SU-DHL-6 (cell line): ENCODE results near the gene WDR5.

Source experiments
- H2AFZ ChIP-seq: fragments of 200-600 bp; sonication (generic); 2 replicates; pipeline ENCODE4 v1.6.1; 2014; ENCODE audit warnings: low read depth, mild to moderate bottlenecking, moderate library complexity, mixed read lengths, antibody characterized with exemption, low read length; ENCODE audit not compliant: severe bottlenecking
- H3F3A ChIP-seq: fragments of 200-600 bp; shearing (Covaris generic); 2 replicates; pipeline ENCODE4 v1.6.0; 2016; ENCODE audit warnings: antibody characterized with exemption, mild to moderate bottlenecking; ENCODE audit not compliant: insufficient read depth
- H3K27ac ChIP-seq: fragments of 200-600 bp; sonication (generic); 2 replicates; pipeline ENCODE4 v1.5.1; 2016; ENCODE audit warnings: low read depth, mild to moderate bottlenecking, low read length, moderate library complexity, mixed read lengths
- H3K27me3 ChIP-seq: fragments of 200-600 bp; sonication (generic), shearing (Covaris generic); 2 replicates; pipeline ENCODE4 v1.6.0; 2014; ENCODE audit warnings: mild to moderate bottlenecking, low read length
- H3K36me3 ChIP-seq: fragments of 200-600 bp; sonication (generic); 2 replicates; pipeline ENCODE4 v1.6.1; 2014; ENCODE audit warnings: mild to moderate bottlenecking, low read length, mixed read lengths
- H3K4me2 ChIP-seq: fragments of 300-600, 200-600 bp; shearing (Covaris generic), sonication (generic); 2 replicates; pipeline ENCODE4 v1.6.0; 2014; ENCODE audit warnings: low read length, low read depth, mild to moderate bottlenecking; ENCODE audit not compliant: poor library complexity, severe bottlenecking
- H3K4me3 ChIP-seq: fragments of 200-600 bp; sonication (generic); 2 replicates; pipeline ENCODE4 v1.5.1; 2014; ENCODE audit warnings: antibody characterized with exemption, low read length, mild to moderate bottlenecking, mixed read lengths; ENCODE audit not compliant: insufficient read depth, poor library complexity, severe bottlenecking
- H3K79me2 ChIP-seq: fragments of 200-600 bp; sonication (generic); 2 replicates; pipeline ENCODE4 v1.6.1; 2014; ENCODE audit warnings: mild to moderate bottlenecking, low read length, moderate library complexity; ENCODE audit not compliant: insufficient read depth
- H3K9ac ChIP-seq: fragments of 200-600 bp; sonication (generic); 2 replicates; pipeline ENCODE4 v1.7.0; 2014; ENCODE audit warnings: mild to moderate bottlenecking, low read length
- H3K9me2 ChIP-seq: fragments of 200-600 bp; sonication (generic); replicated peaks from 2 replicates; pipeline ENCODE4 v1.6.1; 2014; ENCODE audit warnings: low read length; ENCODE audit not compliant: insufficient read depth
- H3K9me3 ChIP-seq: fragments of 200-600 bp; sonication (generic); 2 replicates; pipeline ENCODE4 v1.6.1; 2014; ENCODE audit warnings: low read length, mixed read lengths; ENCODE audit not compliant: insufficient read depth
- H4K20me1 ChIP-seq: fragments of 200-600 bp; sonication (generic); 2 replicates; pipeline ENCODE4 v1.6.1; 2014; ENCODE audit warnings: low read depth, mild to moderate bottlenecking, antibody characterized with exemption, low read length, moderate library complexity, mixed read lengths
- EZH2phosphoT487 ChIP-seq: fragments of 200-600 bp; sonication (generic), shearing (Covaris generic); conservative IDR thresholded peaks from 2 replicates; pipeline ENCODE4 v1.6.1; 2018; ENCODE audit warnings: mild to moderate bottlenecking, antibody characterized with exemption, low read length, moderate library complexity, mixed read lengths
- TF ChIP-seq, protein P1 (sequence below): fragments of 200-600 bp; sonication (generic); IDR thresholded peaks from one replicate; pipeline ENCODE4 v1.5.1; 2017; ENCODE audit warnings: antibody characterized with exemption, mild to moderate bottlenecking, low read length, moderate library complexity; ENCODE audit not compliant: insufficient read depth, poor library complexity, severe bottlenecking

WDR5 gene

DNA sequence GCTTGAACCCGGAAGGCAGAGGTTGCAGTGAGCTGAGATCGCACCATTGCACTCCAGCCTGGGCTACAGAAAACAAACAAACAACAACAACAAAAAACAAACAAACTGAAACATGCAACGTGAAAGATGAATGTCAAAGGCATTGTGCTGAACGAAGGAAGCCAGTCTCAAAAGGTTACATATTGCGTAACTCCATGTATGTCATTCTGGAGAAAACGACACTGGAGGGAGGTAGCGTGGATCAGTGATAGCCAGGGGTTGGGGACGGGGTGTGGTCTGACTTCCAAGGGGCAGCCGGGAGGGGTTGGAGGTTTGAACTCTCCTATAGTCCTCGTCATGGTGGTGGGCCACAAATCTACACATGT is 12.1 kb upstream of the WDR5 start:
- no peak overlapping the region for H3K27ac ChIP-seq
- no peak overlapping the region for H3K9ac ChIP-seq
- no peaks in the 10 kb centered on the region for H3K36me3 ChIP-seq
- H3K27me3 ChIP-seq = no peaks in the 10 kb centered on the region
- no peaks in the 10 kb centered on the region for H4K20me1 ChIP-seq
- no peaks in the 10 kb centered on the region for H3F3A ChIP-seq
- no peaks in the 10 kb centered on the region for H3K79me2 ChIP-seq
- TF ChIP-seq EZH2phosphoT487 = no peak
- TF ChIP-seq, protein P1, sequence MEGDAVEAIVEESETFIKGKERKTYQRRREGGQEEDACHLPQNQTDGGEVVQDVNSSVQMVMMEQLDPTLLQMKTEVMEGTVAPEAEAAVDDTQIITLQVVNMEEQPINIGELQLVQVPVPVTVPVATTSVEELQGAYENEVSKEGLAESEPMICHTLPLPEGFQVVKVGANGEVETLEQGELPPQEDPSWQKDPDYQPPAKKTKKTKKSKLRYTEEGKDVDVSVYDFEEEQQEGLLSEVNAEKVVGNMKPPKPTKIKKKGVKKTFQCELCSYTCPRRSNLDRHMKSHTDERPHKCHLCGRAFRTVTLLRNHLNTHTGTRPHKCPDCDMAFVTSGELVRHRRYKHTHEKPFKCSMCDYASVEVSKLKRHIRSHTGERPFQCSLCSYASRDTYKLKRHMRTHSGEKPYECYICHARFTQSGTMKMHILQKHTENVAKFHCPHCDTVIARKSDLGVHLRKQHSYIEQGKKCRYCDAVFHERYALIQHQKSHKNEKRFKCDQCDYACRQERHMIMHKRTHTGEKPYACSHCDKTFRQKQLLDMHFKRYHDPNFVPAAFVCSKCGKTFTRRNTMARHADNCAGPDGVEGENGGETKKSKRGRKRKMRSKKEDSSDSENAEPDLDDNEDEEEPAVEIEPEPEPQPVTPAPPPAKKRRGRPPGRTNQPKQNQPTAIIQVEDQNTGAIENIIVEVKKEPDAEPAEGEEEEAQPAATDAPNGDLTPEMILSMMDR = no peak
- H3K4me2 ChIP-seq = no peak overlapping the region
- H3K4me3 ChIP-seq = no peak overlapping the region
- no peaks in the 10 kb centered on the region for H3K9me3 ChIP-seq
- H3K9me2 ChIP-seq = no peaks in the 10 kb centered on the region
- no peak overlapping the region for H2AFZ ChIP-seq

DNA sequence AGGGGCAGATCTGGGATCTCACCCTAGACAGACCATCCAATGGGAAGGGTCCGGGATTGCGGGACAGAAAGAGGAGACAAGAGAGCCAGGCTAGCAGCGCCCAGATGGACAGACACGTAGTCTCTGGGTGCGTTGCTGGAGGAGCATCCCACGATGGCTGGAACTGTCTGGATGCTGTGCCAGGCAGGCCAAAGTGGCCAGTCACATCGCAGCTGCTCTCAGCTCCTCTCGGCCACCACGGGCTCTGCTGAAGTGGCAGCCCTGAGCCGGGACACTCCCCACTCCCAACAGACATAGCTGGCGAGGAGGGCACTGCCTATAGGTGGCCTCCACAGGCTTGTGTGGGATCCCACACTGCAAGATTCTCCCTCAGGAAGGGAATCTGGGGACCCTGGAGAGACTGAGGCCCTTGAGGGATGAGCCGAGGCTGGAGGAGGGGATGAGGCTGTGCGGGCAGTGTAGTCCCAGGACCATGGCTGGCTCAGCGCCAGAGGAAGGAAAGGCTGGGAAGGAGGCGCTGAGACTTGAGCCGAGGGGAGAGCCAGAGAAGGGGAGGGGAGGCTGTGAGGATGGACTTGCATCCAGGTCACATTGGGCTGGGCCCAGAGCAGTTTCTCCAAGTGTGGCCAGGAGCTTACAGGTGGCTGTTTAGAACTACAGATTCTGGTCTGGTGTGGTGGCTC is 10.3 kb upstream of the WDR5 start:
- no peaks in the 10 kb centered on the region for H3F3A ChIP-seq

DNA sequence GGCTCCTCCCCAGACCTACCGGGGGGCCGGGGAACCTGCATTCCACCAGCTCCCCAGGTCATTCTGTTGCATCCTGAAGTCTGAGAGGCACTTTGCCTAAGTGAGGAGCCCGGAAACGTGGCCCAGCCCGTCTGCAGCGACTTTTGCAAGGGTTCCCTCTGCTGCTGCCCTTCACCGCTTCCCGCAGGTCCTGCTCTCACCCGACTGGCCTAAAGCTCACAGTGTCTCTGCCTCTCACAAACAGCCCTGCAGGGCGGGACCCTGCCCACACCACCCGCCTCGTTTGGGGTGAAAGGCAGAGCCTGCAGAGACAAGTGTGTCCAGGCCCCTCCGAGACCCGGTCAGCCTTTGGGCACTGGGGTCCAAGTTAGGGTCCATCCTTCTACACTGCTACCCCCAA is 9.5 kb upstream of the WDR5 start:
- Histone ChIP-seq H3K4me2 (no peak overlapping the region), H3K27ac (no peak overlapping the region), H2AFZ (no peak overlapping the region), H3K9me3 (no peaks in the 10 kb centered on the region), H3F3A (no peaks in the 10 kb centered on the region), H3K27me3 (no peaks in the 10 kb centered on the region), H3K9me2 (no peaks in the 10 kb centered on the region), H3K9ac (no peak overlapping the region), H3K36me3 (no peaks in the 10 kb centered on the region), H3K4me3 (no peak overlapping the region), H4K20me1 (no peaks in the 10 kb centered on the region), H3K79me2 (no peaks in the 10 kb centered on the region)
- TF ChIP-seq, protein P1 = no peak
- TF ChIP-seq EZH2phosphoT487 = no peak

More for the DNA sequence above, 10.3 kb upstream of the WDR5 start:
- H2AFZ ChIP-seq = no peak overlapping the region
- TF ChIP-seq, protein P1 = no peak
- no peak for TF ChIP-seq EZH2phosphoT487
- H3K27ac ChIP-seq = no peak overlapping the region
- no peaks in the 10 kb centered on the region for H3K79me2 ChIP-seq
- no peak overlapping the region for H3K9ac ChIP-seq
- no peaks in the 10 kb centered on the region for H3K27me3 ChIP-seq
- no peaks in the 10 kb centered on the region for H3K36me3 ChIP-seq
- no peaks in the 10 kb centered on the region for H3K9me3 ChIP-seq
- no peak overlapping the region for H3K4me2 ChIP-seq
- H3K9me2 ChIP-seq = no peaks in the 10 kb centered on the region
- H3K4me3 ChIP-seq = no peak overlapping the region
- H4K20me1 ChIP-seq = no peaks in the 10 kb centered on the region
